A673 (cell line): ENCODE results near the gene SPAG16. TPM values are rescaled to one million over a fixed set of nuclear protein-coding genes. Genes with fewer than 3 reads are reported as not detected.

Experiments used
- BruUV-seq: library from RNA; stranded (reverse); fragments of 400-500 nt; replicated peaks from 2 replicates; lab custom pipeline; 2021; lab: Mats Ljungman, UMichigan
- CTCF ChIA-PET: fragments of 300-600 bp; sonication (Branson Sonifier 250); formaldehyde crosslinking; loops from one replicate; lab custom pipeline; 2022; ENCODE audit warnings: antibody characterized with exemption; lab: Charles Lee
- POLR2A ChIA-PET: fragments of 300-600 bp; sonication (Branson Sonifier 250); formaldehyde crosslinking; loops from one replicate; lab custom pipeline; 2022; ENCODE audit warnings: antibody characterized with exemption; ENCODE audit not compliant: low non-redundant PET; lab: Charles Lee
- DNase-seq: peaks from one replicate; pipeline ENCODE4 v3.0.0-alpha.2; 2015; ENCODE audit warnings: low spot score
- H3K27ac ChIP-seq: fragments of 200-600 bp; sonication (generic); 2 replicates; pipeline ENCODE4 v1.5.1; 2016; ENCODE audit warnings: mixed run types, low read depth, mild to moderate bottlenecking, mixed read lengths, antibody characterized with exemption, low read length; ENCODE audit not compliant: poor library complexity, severe bottlenecking
- H3K27me3 ChIP-seq: fragments of 200-600 bp; sonication (generic); replicated peaks from 2 replicates; pipeline ENCODE4 v1.6.1; 2017; ENCODE audit warnings: mixed run types, low read depth, mild to moderate bottlenecking, mixed read lengths, antibody characterized with exemption, low read length; ENCODE audit not compliant: insufficient read depth, poor library complexity
- H3K36me3 ChIP-seq: fragments of 200-600 bp; sonication (generic); 2 replicates; pipeline ENCODE4 v1.6.1; 2016; ENCODE audit warnings: mixed run types, mild to moderate bottlenecking, mixed read lengths, antibody characterized with exemption, low read length; ENCODE audit not compliant: insufficient read depth, poor library complexity, severe bottlenecking
- H3K4me1 ChIP-seq: fragments of 200-600 bp; sonication (generic); 2 replicates; pipeline ENCODE4 v1.6.1; 2017; ENCODE audit warnings: mixed run types, mild to moderate bottlenecking, mixed read lengths, antibody characterized with exemption, low read length; ENCODE audit not compliant: insufficient read depth, poor library complexity, severe bottlenecking
- H3K4me3 ChIP-seq: fragments of 200-600 bp; sonication (generic); 2 replicates; pipeline ENCODE4 v1.5.1; 2016; ENCODE audit warnings: low read depth, mixed run types, mild to moderate bottlenecking, mixed read lengths, low read length; ENCODE audit not compliant: poor library complexity, severe bottlenecking
- H3K9me3 ChIP-seq: fragments of 200-600 bp; sonication (generic); 2 replicates; pipeline ENCODE4 v1.6.1; 2016; ENCODE audit warnings: mixed run types, low read depth, mild to moderate bottlenecking, mixed read lengths, antibody characterized with exemption, low read length; ENCODE audit not compliant: poor library complexity, severe bottlenecking
- EZH2 ChIP-seq: fragments of 200-600 bp; sonication (generic); IDR thresholded peaks from 2 replicates; pipeline ENCODE4 v1.6.1; 2017; ENCODE audit warnings: borderline replicate concordance, low read depth, mild to moderate bottlenecking, mixed read lengths, antibody characterized with exemption, low read length; ENCODE audit not compliant: poor library complexity, severe bottlenecking
- intact Hi-C: fragments of 100-400 bp; cut with micrococcal nuclease; formaldehyde crosslinking; loops from one replicate; pipeline ENCODE4 v1.10.0; 2022; ENCODE audit not compliant: unreplicated experiment
- total RNA-seq: library from RNA; stranded (reverse); gene quantifications from 2 replicates; pipeline ENCODE4 v1.2.3, GENCODE V29; 2021
- TF ChIP-seq, protein P1 (sequence below): fragments of 300-800, 200-600 bp; sonication (generic); conservative IDR thresholded peaks from 2 replicates; pipeline ENCODE4 v1.5.1; 2017; ENCODE audit warnings: low read depth, mild to moderate bottlenecking, antibody characterized with exemption, low read length, moderate library complexity, mixed read lengths

SPAG16 gene
- total RNA-seq, 1 experiment from 2014 or later, result 13.1 TPM

GRCh38 chr2:214029190-214029589 is 744.9 kb downstream of the SPAG16 start:
- Histone ChIP-seq H3K27me3 (no peaks in the 10 kb centered on the region), H3K4me3 (no peak overlapping the region), H3K4me1 (no peaks in the 10 kb centered on the region), H3K27ac (no peak overlapping the region), H3K9me3 (no peaks in the 10 kb centered on the region), H3K36me3 (no peaks in the 10 kb centered on the region)
- POLR2A ChIA-PET, result no interaction called here
- no peak for TF ChIP-seq EZH2
- TF ChIP-seq, protein P1, sequence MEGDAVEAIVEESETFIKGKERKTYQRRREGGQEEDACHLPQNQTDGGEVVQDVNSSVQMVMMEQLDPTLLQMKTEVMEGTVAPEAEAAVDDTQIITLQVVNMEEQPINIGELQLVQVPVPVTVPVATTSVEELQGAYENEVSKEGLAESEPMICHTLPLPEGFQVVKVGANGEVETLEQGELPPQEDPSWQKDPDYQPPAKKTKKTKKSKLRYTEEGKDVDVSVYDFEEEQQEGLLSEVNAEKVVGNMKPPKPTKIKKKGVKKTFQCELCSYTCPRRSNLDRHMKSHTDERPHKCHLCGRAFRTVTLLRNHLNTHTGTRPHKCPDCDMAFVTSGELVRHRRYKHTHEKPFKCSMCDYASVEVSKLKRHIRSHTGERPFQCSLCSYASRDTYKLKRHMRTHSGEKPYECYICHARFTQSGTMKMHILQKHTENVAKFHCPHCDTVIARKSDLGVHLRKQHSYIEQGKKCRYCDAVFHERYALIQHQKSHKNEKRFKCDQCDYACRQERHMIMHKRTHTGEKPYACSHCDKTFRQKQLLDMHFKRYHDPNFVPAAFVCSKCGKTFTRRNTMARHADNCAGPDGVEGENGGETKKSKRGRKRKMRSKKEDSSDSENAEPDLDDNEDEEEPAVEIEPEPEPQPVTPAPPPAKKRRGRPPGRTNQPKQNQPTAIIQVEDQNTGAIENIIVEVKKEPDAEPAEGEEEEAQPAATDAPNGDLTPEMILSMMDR, result no peak
- CTCF ChIA-PET, result no interaction called here
- BruUV-seq, result no TSS peak
- no peak for DNase-seq
- intact Hi-C loops, result no loop called here

DNA sequence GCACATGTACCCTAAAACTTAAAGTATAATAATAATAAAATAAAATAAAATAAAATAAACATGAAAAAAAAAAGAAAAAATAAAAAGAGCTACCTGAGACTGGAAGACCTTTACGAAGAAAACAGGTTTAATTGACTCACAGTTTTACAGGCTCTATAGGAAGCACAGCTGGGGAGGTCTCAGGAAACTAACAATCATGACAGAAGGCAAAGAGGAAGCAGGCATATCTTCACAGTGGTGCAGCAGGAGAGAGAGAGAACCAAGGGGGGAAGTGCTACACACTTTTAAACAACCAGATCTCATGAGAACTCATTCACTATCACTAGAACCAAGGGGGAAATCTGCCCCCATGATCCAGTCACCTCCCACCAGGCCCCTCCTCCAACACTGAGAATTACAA is 747.3 kb downstream of the SPAG16 start:
- ChIA-PET CTCF (no interaction called here), POLR2A (interaction anchor here (0.6 kb wide), 1 partner anchor 33 kb away, joined by 4 read pairs; no protein-coding TSS in a partner anchor)
- Histone ChIP-seq H3K27me3 (no peaks in the 10 kb centered on the region), H3K4me3 (no peak overlapping the region), H3K4me1 (no peaks in the 10 kb centered on the region), H3K27ac (no peak overlapping the region), H3K36me3 (no peaks in the 10 kb centered on the region), H3K9me3 (no peaks in the 10 kb centered on the region)
- intact Hi-C loops, result no loop called here
- DNase-seq, result no peak
- TF ChIP-seq EZH2, result no peak
- TF ChIP-seq, protein P1, result no peak
- BruUV-seq, result no TSS peak

DNA sequence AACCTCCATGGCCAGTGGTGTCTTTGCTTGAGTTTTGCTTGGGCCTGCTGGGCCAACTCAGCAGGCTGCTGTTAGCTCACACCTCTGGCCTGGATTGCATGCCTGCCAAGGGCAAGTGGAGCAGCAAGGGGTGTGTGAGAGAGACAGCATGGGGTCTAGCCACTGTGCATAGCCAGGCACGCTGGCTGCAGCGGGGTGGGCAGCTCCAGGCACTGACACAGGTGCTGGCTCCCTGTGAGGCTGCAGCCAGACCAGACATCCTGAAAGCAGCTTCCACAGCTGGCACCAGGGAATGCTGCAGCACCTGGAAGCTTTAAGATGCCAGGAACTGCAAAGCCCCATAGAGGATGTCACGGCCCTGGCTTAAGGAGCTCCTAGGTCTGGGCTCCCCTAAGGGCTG is 750.2 kb downstream of the SPAG16 start:
- intact Hi-C loops, result no loop called here
- Histone ChIP-seq H3K4me1 (no peaks in the 10 kb centered on the region), H3K27me3 (no peaks in the 10 kb centered on the region), H3K27ac (no peak overlapping the region), H3K9me3 (no peaks in the 10 kb centered on the region), H3K36me3 (no peaks in the 10 kb centered on the region), H3K4me3 (no peak overlapping the region)
- no TSS peak for BruUV-seq
- ChIA-PET POLR2A (no interaction called here), CTCF (no interaction called here)
- no peak for DNase-seq
- TF ChIP-seq, protein P1, result no peak
- no peak for TF ChIP-seq EZH2
